ENCODE results near the gene ITGB5. TPM values are rescaled to one million over a fixed set of nuclear protein-coding genes. Genes with fewer than 3 reads are reported as not detected.

Gene ITGB5
- total RNA-seq, 2 experiments from 2014 or later, result not detected

- Histone ChIP-seq H3K4me1 (ENCODE audit: insufficient read depth, low read length, poor library complexity, severe bottlenecking) (no peaks in the 10 kb centered on the region), H3K4me2 (ENCODE audit: low read length) (no peak overlapping the region), H3K9me3 (ENCODE audit: low read length) (no peaks in the 10 kb centered on the region), H3K4me3 (ENCODE audit: low read depth, low read length, poor library complexity, severe bottlenecking) (no peak overlapping the region), H2AFZ (ENCODE audit: low read length) (no peak overlapping the region), H4K20me1 (ENCODE audit: insufficient read depth, low read length) (no peaks in the 10 kb centered on the region), H3K27ac (ENCODE audit: low read depth, low read length, poor library complexity, severe bottlenecking) (no peak overlapping the region), H3K9me2 (ENCODE audit: insufficient read depth, low read length) (no peaks in the 10 kb centered on the region), H3K79me2 (ENCODE audit: insufficient read depth, low read depth, low read length) (no peaks in the 10 kb centered on the region), H3K36me3 (ENCODE audit: insufficient read depth, low read length) (no peaks in the 10 kb centered on the region)
- DNase-seq (ENCODE audit: low spot score), result no peak
- intact Hi-C loops (cut with micrococcal nuclease; ENCODE audit: unreplicated experiment), result no loop called here
- CTCF ChIA-PET (ENCODE audit: unreplicated experiment), result no interaction called here
- TF ChIP-seq EZH2phosphoT487 (IDR thresholded peaks at IDR 0.05; ENCODE audit: borderline replicate concordance, low read depth, low read length) (no peak), CTCF (conservative IDR thresholded peaks at IDR 0.05; ENCODE audit: low read length) (no peak)
- BruUV-seq (replicated peaks), result no TSS peak
- POLR2A ChIA-PET, result no interaction called here
These were observed 172.8 kb downstream of the ITGB5 start for GRCh38 chr3:124714223-124714853.

Small RNA genes within 50 kb of the gene (microRNA-seq; reads per million reads assigned to microRNA genes)
- not detected for gene MIR544B (ENCODE audit: borderline replicate concordance)

Small RNA genes within 50 kb of the gene (small RNA-seq; reads per million reads assigned to genes)
- gene MIR544B, result not detected

Other genes with a start within 250 kb of the ITGB5 start
- gene UMPS, start 156.9 kb downstream of the ITGB5 start, total RNA-seq (2014; rRNA removed; shearing (Covaris generic)), result 24.8 and 34.9 TPM in 2 replicates
- 29.3 and 62.7 TPM in 2 replicates for gene UMPS, start 156.9 kb downstream of the ITGB5 start, total RNA-seq (2022)
- gene MUC13, start 47.4 kb upstream of the ITGB5 start, total RNA-seq (2014; rRNA removed; shearing (Covaris generic)), result not detected in 2 replicates
- gene MUC13, start 47.4 kb upstream of the ITGB5 start, total RNA-seq (2022), result not detected in 2 replicates
- 2.4 and 5.7 TPM in 2 replicates for gene HEG1, start 168.6 kb upstream of the ITGB5 start, total RNA-seq (2014; rRNA removed; shearing (Covaris generic))
- gene HEG1, start 168.6 kb upstream of the ITGB5 start, total RNA-seq (2022), result 4.9 and 6.0 TPM in 2 replicates